MM.1S (cell line): Measurements from ENCODE around the gene FLYWCH1.

Experiments
- DNase-seq: peaks from one replicate; pipeline ENCODE4 v3.0.0-alpha.2; 2015
- H2AFZ ChIP-seq: fragments of 300-600 bp; sonication (generic); 2 replicates; pipeline ENCODE4 v1.6.0; 2016; ENCODE audit warnings: antibody characterized with exemption, low read length
- H3F3A ChIP-seq: fragments of 300-600 bp; sonication (generic); 2 replicates; pipeline ENCODE4 v1.6.1; 2016; ENCODE audit warnings: mild to moderate bottlenecking, antibody characterized with exemption, low read length, moderate library complexity, mixed read lengths; ENCODE audit not compliant: insufficient read depth
- H3K27ac ChIP-seq: fragments of 300-600 bp; sonication (generic); 2 replicates; pipeline ENCODE4 v1.5.1; 2016; ENCODE audit warnings: mild to moderate bottlenecking, low read length
- H3K27me3 ChIP-seq: fragments of 300-600 bp; sonication (generic); replicated peaks from 2 replicates; pipeline ENCODE4 v1.6.0; 2016; ENCODE audit warnings: low read length; ENCODE audit not compliant: insufficient read depth
- H3K36me3 ChIP-seq: fragments of 300-600 bp; sonication (generic); replicated peaks from 2 replicates; pipeline ENCODE4 v1.6.1; 2016; ENCODE audit warnings: mild to moderate bottlenecking, low read length, mixed read lengths; ENCODE audit not compliant: insufficient read depth
- H3K4me1 ChIP-seq: fragments of 300-600 bp; sonication (generic); 2 replicates; pipeline ENCODE4 v1.6.1; 2016; ENCODE audit warnings: low read length, mixed read lengths
- H3K4me2 ChIP-seq: fragments of 300-600 bp; sonication (generic); 2 replicates; pipeline ENCODE4 v1.6.0; 2016; ENCODE audit warnings: low read depth, low read length
- H3K4me3 ChIP-seq: fragments of 300-600 bp; sonication (generic); 2 replicates; pipeline ENCODE4 v1.5.1; 2016; ENCODE audit warnings: low read length, mixed read lengths
- H3K79me2 ChIP-seq: fragments of 300-600 bp; sonication (generic); 2 replicates; pipeline ENCODE4 v1.6.1; 2016; ENCODE audit warnings: mixed run types, low read length, mixed read lengths
- H3K9ac ChIP-seq: fragments of 300-600 bp; sonication (generic); 2 replicates; pipeline ENCODE4 v1.6.1; 2016; ENCODE audit warnings: low read length, mixed read lengths
- H3K9me2 ChIP-seq: fragments of 300-600 bp; sonication (generic); replicated peaks from 2 replicates; pipeline ENCODE4 v1.6.1; 2016; ENCODE audit warnings: mild to moderate bottlenecking, low read length, mixed read lengths; ENCODE audit not compliant: insufficient read depth
- H3K9me3 ChIP-seq: fragments of 300-600 bp; sonication (generic); replicated peaks from 2 replicates; pipeline ENCODE4 v1.6.1; 2016; ENCODE audit warnings: mild to moderate bottlenecking, low read length, mixed read lengths; ENCODE audit not compliant: insufficient read depth
- H4K20me1 ChIP-seq: fragments of 300-600 bp; sonication (generic); 2 replicates; pipeline ENCODE4 v1.6.1; 2016; ENCODE audit warnings: mild to moderate bottlenecking, low read length, moderate library complexity, mixed read lengths; ENCODE audit not compliant: insufficient read depth
- EZH2 ChIP-seq: fragments of 300-600 bp; sonication (generic); optimal IDR thresholded peaks from 2 replicates; pipeline ENCODE3; 2017; ENCODE audit warnings: low read depth, mild to moderate bottlenecking, antibody characterized with exemption, low read length, mixed read lengths
- EZH2phosphoT487 ChIP-seq: fragments of 300-600 bp; sonication (generic); IDR thresholded peaks from 2 replicates; pipeline ENCODE4 v1.6.1; 2018; ENCODE audit warnings: antibody characterized with exemption, low read length
- TF ChIP-seq, protein P1 (sequence below): fragments of 300-600 bp; sonication (generic); IDR thresholded peaks from 2 replicates; pipeline ENCODE4 v1.5.1; 2016; ENCODE audit warnings: antibody characterized with exemption, low read length, mixed read lengths

Gene FLYWCH1

DNA sequence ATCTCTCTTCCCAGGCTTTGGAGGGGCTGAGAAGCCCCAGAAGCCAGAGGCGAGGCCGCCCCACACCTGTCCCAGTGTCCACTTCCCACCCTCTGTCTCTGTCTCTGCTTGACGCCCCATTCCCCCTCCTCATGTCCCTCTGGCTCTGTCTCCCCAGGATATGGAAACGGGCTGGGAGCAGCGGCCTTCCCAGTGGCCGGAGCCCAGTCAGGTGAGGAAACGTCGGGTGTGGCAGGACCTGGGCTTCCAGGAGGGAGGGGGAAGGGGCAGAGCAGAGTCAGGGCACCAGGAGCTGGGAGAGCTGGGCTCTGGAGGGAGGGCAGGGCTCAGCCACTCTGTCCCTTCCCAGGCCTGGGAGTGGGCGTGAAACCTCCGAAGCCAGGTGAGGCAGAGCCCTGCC lies 79.2 kb downstream of the FLYWCH1 start:
- H3F3A ChIP-seq = no peaks in the 10 kb centered on the region
- TF ChIP-seq EZH2 = no peak
- TF ChIP-seq, protein P1, sequence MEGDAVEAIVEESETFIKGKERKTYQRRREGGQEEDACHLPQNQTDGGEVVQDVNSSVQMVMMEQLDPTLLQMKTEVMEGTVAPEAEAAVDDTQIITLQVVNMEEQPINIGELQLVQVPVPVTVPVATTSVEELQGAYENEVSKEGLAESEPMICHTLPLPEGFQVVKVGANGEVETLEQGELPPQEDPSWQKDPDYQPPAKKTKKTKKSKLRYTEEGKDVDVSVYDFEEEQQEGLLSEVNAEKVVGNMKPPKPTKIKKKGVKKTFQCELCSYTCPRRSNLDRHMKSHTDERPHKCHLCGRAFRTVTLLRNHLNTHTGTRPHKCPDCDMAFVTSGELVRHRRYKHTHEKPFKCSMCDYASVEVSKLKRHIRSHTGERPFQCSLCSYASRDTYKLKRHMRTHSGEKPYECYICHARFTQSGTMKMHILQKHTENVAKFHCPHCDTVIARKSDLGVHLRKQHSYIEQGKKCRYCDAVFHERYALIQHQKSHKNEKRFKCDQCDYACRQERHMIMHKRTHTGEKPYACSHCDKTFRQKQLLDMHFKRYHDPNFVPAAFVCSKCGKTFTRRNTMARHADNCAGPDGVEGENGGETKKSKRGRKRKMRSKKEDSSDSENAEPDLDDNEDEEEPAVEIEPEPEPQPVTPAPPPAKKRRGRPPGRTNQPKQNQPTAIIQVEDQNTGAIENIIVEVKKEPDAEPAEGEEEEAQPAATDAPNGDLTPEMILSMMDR = no peak
- no peak for TF ChIP-seq EZH2phosphoT487
- no peak overlapping the region for H2AFZ ChIP-seq
- no peaks in the 10 kb centered on the region for H4K20me1 ChIP-seq
- no peak overlapping the region for H3K9ac ChIP-seq
- no peak overlapping the region for H3K4me2 ChIP-seq
- no peaks in the 10 kb centered on the region for H3K4me1 ChIP-seq
- H3K9me3 ChIP-seq = no peaks in the 10 kb centered on the region
- no peaks in the 10 kb centered on the region for H3K9me2 ChIP-seq
- no peaks in the 10 kb centered on the region for H3K79me2 ChIP-seq
- peaks cover 100% of the 10 kb centered on the region for H3K27me3 ChIP-seq
- H3K36me3 ChIP-seq = no peaks in the 10 kb centered on the region
- H3K4me3 ChIP-seq = no peak overlapping the region
- no peak overlapping the region for H3K27ac ChIP-seq
- no peak for DNase-seq

DNA sequence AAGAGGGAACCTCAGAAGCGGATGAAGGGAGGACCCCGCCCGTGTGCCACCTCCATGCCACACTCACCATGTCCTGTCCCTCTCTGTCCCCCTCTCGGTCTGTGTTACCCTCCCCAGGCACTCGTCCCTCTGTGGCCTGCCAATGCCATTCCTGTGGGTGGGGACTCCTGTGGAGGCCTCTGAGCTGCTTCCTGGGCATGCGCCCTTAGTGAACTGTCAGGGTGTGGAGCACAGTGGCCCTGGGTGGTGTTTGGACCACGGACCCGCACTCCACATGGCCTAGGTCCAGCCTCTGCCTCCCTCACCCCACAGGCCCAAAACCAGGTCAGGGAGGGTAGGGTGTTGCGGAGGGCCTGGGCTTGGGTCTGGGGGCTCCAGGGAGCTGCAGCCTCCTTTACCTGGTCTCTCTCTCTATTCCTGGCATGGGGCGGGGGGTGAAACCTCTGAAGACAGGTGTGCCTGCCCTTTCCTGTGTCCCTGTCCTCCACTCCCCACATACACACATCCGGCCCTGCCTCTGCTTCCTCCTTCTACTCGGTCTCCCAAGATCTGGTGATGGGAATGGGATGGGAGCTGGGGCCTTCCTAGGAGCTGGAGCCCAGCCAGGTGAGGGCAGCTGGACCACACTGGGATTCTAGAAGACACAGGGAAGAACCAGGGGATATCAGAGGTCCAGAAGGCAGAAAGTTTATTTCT lies 80.0 kb downstream of the FLYWCH1 start:
- Histone ChIP-seq H3F3A (no peaks in the 10 kb centered on the region), H3K9me3 (no peaks in the 10 kb centered on the region), H2AFZ (no peak overlapping the region), H3K9ac (no peak overlapping the region), H3K4me3 (no peak overlapping the region), H3K4me1 (no peaks in the 10 kb centered on the region), H3K9me2 (no peaks in the 10 kb centered on the region), H4K20me1 (no peaks in the 10 kb centered on the region), H3K4me2 (no peak overlapping the region), H3K27me3 (peaks cover 100% of the 10 kb centered on the region), H3K79me2 (no peaks in the 10 kb centered on the region), H3K36me3 (no peaks in the 10 kb centered on the region), H3K27ac (no peak overlapping the region)
- no peak for TF ChIP-seq EZH2
- TF ChIP-seq EZH2phosphoT487 = no peak
- TF ChIP-seq, protein P1 = no peak
- no peak for DNase-seq

DNA sequence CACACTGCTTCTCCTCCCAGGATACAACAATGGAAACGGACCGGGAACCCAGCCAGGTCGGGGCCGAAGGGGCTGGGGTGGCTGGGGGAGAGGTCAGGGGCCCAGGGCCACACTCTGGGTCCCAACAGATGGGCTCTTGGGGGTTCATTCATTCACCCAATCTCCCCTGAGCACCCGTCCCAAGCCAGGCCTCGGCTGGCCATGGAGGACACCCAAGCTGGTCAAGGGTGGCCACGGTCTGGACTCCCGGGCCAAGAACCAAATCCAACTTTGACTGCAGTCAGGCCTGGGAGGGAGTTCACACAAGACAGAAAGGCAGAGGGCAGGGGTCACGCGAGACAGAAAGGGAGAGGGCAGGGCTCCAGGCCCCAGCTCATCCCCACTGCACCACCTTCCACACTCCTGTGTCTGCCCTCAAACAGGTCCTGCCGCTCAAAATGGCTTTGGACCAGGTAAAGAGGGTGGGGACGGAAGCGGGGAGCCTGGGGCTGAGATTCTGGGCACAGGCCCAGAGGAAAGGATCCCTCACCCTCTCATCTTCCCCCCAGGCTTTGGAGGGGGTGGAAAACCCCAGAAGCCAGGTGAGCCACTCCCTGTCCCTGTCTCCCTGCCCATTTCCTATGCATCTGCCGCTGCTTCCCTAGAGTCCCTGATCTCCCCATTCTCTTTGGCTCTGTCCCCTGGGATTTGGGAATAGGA lies 80.8 kb downstream of the FLYWCH1 start:
- Histone ChIP-seq H3K36me3 (no peaks in the 10 kb centered on the region), H2AFZ (no peak overlapping the region), H4K20me1 (no peaks in the 10 kb centered on the region), H3K27ac (no peak overlapping the region), H3K9me3 (no peaks in the 10 kb centered on the region), H3K4me2 (no peak overlapping the region), H3K79me2 (no peaks in the 10 kb centered on the region), H3K4me3 (no peak overlapping the region), H3K27me3 (peaks cover 100% of the 10 kb centered on the region), H3K4me1 (no peaks in the 10 kb centered on the region), H3K9me2 (no peaks in the 10 kb centered on the region), H3K9ac (no peak overlapping the region), H3F3A (no peaks in the 10 kb centered on the region)
- DNase-seq = no peak
- no peak for TF ChIP-seq EZH2
- TF ChIP-seq EZH2phosphoT487 = no peak
- TF ChIP-seq, protein P1 = no peak
